Measurements from ENCODE around the gene MAML3. TPM values are rescaled to one million over a fixed set of nuclear protein-coding genes. Genes with fewer than 3 reads are reported as not detected.

Gene MAML3
- total RNA-seq, 4 donors from 2014 or later: 18.2 to 42.7 (median 28.6) TPM

DNA sequence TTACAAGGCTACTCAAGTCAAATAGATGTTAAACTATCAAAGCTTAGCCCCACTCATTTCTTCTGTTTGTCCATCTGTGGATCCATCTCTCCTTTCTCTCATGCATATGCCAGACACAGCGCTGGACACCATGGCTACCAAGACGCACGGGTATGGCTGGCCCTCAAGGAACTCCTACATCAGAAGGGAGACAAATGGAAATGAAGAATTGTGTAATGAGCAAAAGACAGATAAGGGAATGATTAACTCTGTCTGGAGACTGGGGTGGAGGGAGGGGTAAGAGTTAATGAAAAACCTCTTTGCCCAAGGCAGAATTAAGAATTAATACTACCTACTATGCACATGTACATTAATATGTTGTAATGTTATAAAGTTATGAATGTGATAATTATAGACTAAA, 400.3 kb downstream of the MAML3 start:
- Histone ChIP-seq H3K4me1 (no peaks in the 10 kb centered on the region), H3K4me3 (no peak overlapping the region), H3K27ac (no peak overlapping the region), H3K27me3 (no peaks in the 10 kb centered on the region), H3K36me3 (no peaks in the 10 kb centered on the region), H3K9me3 (no peaks in the 10 kb centered on the region)
- 79% methylated on average over 3 of the region's 3 CpGs for WGBS
- DNase-seq (ENCODE audit: low spot score in 2 of 2): no peak
- no peak for TF ChIP-seq POLR2A (IDR thresholded peaks at IDR 0.05)
- no peak for TF ChIP-seq EP300 (IDR thresholded peaks at IDR 0.05)
- TF ChIP-seq, protein P1, sequence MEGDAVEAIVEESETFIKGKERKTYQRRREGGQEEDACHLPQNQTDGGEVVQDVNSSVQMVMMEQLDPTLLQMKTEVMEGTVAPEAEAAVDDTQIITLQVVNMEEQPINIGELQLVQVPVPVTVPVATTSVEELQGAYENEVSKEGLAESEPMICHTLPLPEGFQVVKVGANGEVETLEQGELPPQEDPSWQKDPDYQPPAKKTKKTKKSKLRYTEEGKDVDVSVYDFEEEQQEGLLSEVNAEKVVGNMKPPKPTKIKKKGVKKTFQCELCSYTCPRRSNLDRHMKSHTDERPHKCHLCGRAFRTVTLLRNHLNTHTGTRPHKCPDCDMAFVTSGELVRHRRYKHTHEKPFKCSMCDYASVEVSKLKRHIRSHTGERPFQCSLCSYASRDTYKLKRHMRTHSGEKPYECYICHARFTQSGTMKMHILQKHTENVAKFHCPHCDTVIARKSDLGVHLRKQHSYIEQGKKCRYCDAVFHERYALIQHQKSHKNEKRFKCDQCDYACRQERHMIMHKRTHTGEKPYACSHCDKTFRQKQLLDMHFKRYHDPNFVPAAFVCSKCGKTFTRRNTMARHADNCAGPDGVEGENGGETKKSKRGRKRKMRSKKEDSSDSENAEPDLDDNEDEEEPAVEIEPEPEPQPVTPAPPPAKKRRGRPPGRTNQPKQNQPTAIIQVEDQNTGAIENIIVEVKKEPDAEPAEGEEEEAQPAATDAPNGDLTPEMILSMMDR (IDR thresholded peaks at IDR 0.05): no peak
- TF ChIP-seq POLR2AphosphoS5 (IDR thresholded peaks at IDR 0.05): no peak

DNA sequence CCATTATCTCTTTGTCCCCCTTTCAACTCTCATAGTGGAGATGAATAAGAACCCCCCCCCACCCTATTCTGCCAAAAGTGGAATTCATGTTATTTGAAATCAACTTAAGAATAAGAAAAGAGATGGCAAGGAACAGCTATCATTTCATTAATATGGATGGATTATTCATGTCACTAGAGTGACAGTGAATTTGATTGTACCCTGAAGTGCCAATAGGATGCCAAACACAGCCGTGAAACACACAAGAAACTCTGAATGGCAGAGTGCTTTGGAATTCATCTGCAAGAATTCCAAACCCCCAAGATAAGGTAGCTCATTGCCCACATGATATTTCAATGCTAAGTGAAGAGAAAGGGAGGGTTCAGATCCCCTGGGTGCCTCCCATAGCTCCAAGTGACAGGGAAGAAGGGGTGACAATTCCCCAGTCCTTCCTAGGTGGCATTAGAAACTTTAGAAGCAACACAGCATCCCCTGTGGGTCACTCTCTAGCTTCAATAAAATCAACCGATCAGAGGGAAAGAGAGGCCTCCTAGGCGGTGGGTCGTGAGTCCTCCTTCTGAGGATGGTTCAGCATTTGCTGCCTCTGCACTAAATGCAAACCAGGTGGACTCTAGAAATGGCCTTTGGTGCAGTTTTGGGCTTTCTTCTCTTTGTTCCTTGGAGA, 404.0 kb downstream of the MAML3 start:
- no peak overlapping the region for H3K4me3 ChIP-seq
- TF ChIP-seq, protein P1 (IDR thresholded peaks at IDR 0.05): no peak
- TF ChIP-seq POLR2A (IDR thresholded peaks at IDR 0.05) (no peak), POLR2AphosphoS5 (IDR thresholded peaks at IDR 0.05) (no peak), EP300 (IDR thresholded peaks at IDR 0.05) (no peak)
- H3K27ac ChIP-seq: no peak overlapping the region
- H3K36me3 ChIP-seq: no peaks in the 10 kb centered on the region
- H3K4me1 ChIP-seq: no peaks in the 10 kb centered on the region
- 89% methylated on average over 4 of the region's 4 CpGs for WGBS
- H3K27me3 ChIP-seq: no peaks in the 10 kb centered on the region
- DNase-seq (ENCODE audit: low spot score in 2 of 2): no peak
- no peaks in the 10 kb centered on the region for H3K9me3 ChIP-seq

- Histone ChIP-seq H3K36me3 (no peaks in the 10 kb centered on the region), H3K4me1 (no peaks in the 10 kb centered on the region), H3K4me3 (no peak overlapping the region), H3K27ac (no peak overlapping the region), H3K9me3 (no peaks in the 10 kb centered on the region), H3K27me3 (no peaks in the 10 kb centered on the region)
- no peak for DNase-seq (ENCODE audit: low spot score in 2 of 2)
- TF ChIP-seq POLR2A (IDR thresholded peaks at IDR 0.05): no peak
- TF ChIP-seq, protein P1 (IDR thresholded peaks at IDR 0.05): no peak
- TF ChIP-seq EP300 (IDR thresholded peaks at IDR 0.05): no peak
- no peak for TF ChIP-seq POLR2AphosphoS5 (IDR thresholded peaks at IDR 0.05)
- 69% methylated on average over 6 of the region's 6 CpGs for WGBS
These were observed 404.6 kb downstream of the MAML3 start for GRCh38 chr4:139749338-139749737.

DNA sequence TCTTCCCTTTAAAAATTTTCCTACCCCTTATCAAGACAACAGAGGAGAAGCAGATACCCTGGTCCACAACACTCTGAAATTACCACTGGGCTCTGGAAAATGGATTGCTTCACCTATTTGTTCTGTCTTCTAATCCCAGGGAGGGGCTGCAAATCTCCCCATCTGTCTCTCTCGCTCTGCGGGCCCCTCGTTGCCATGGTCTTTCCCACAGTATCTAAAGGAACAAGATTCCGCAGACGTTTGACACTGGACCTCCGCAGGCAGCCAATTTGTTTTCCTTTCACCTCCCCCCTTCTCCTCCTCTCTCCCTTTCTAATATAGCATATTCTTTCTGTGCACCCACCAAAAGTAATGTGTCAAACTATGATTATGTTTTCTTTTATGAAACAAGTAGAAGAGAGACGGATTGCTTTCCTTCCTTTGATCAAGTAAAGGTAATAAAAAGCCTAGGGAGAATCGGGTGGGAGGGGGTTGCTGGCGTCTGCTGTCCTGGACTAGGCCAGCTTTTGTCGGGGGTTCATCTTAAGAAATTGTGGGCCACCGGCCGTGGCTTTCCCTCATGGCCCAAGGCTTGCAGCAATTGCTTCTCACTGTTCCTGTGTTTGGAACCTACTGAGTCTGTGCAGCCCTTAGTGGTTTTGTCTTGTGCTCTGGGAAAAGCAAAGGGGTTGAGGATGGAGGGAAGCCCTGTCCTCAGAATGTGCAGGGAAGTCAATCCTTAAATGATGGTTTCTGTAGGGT, 407.4 kb downstream of the MAML3 start:
- DNase-seq (ENCODE audit: low spot score in 2 of 2): no peak
- WGBS: 82% methylated on average over 12 of the region's 12 CpGs
- no peak overlapping the region for H3K4me3 ChIP-seq
- no peak overlapping the region for H3K27ac ChIP-seq
- H3K9me3 ChIP-seq: no peaks in the 10 kb centered on the region
- TF ChIP-seq POLR2A (IDR thresholded peaks at IDR 0.05): no peak
- no peak for TF ChIP-seq EP300 (IDR thresholded peaks at IDR 0.05)
- TF ChIP-seq, protein P1 (IDR thresholded peaks at IDR 0.05): no peak
- no peak for TF ChIP-seq POLR2AphosphoS5 (IDR thresholded peaks at IDR 0.05)
- no peaks in the 10 kb centered on the region for H3K36me3 ChIP-seq
- no peaks in the 10 kb centered on the region for H3K27me3 ChIP-seq
- no peaks in the 10 kb centered on the region for H3K4me1 ChIP-seq

DNA sequence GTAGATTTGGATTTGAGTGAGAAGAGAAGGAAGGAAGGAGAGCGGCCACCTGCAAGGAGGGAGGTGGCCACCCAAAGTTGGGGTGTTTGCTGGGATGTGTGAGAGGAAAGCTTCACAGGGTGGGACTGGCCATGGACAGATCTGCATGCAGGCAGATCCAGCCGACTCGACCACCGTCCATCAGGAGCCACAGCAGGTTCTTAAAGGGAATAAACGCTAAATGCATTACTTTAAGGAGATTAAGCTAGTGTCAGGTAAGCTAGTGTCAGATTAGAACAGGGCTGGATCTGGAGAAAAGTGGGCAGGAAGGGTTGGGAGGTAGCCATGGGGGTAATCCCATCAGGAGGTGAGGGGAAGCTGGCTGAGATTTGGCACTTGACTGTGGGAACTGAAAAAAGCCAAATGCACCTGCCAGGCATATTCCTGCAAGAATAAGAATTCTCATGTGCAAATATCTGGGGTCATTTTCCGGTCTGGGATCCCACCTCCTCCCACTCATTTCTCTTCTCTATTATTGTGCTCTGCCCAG, 408.8 kb downstream of the MAML3 start:
- Histone ChIP-seq H3K36me3 (no peaks in the 10 kb centered on the region), H3K27ac (no peak overlapping the region), H3K4me1 (peaks cover 14% of the 10 kb centered on the region), H3K27me3 (no peaks in the 10 kb centered on the region), H3K9me3 (no peaks in the 10 kb centered on the region), H3K4me3 (no peak overlapping the region)
- TF ChIP-seq POLR2AphosphoS5 (IDR thresholded peaks at IDR 0.05) (no peak), EP300 (IDR thresholded peaks at IDR 0.05) (no peak)
- 89% methylated on average over 6 of the region's 6 CpGs for WGBS
- DNase-seq (ENCODE audit: low spot score in 2 of 2): no peak

Data from suprapubic skin (tissue), 4 donors.